LNCaP clone FGC (cell line): Measurements from ENCODE around the gene OS9.

ENCODE experiments used
- DNase-seq: peaks from one replicate; pipeline ENCODE4 v3.0.0-alpha.2; 2011; ENCODE audit warnings: low read depth
- H3K4me3 ChIP-seq: 2 replicates; pipeline ENCODE4 v1.5.1; 2011; ENCODE audit warnings: mild to moderate bottlenecking, low read depth, low read length, control low read depth
- CTCF ChIP-seq: IDR thresholded peaks from 2 replicates; pipeline ENCODE4 v1.5.1; 2012; ENCODE audit warnings: mild to moderate bottlenecking; ENCODE audit not compliant: control insufficient read depth, insufficient read depth; ENCODE audit errors: extremely low read depth

Gene OS9

GRCh38 chr12:57715786-57716185, 21.9 kb downstream of the OS9 start:
- H3K4me3 ChIP-seq = no peak overlapping the region
- no peak for DNase-seq
- TF ChIP-seq CTCF = no peak

GRCh38 chr12:57716305-57716704, 22.4 kb downstream of the OS9 start:
- DNase-seq = no peak
- H3K4me3 ChIP-seq = no peak overlapping the region
- no peak for TF ChIP-seq CTCF

- no peak for DNase-seq
- no peak overlapping the region for H3K4me3 ChIP-seq
- no peak for TF ChIP-seq CTCF
Measured at GRCh38 chr12:57717131-57717530, 23.2 kb downstream of the OS9 start.

GRCh38 chr12:57717846-57718640, 24.1 kb downstream of the OS9 start:
- TF ChIP-seq CTCF = no peak
- no peak overlapping the region for H3K4me3 ChIP-seq
- no peak for DNase-seq

- DNase-seq = no peak
- H3K4me3 ChIP-seq = no peak overlapping the region
- no peak for TF ChIP-seq CTCF
Measured at GRCh38 chr12:57718641-57719528, 25.0 kb downstream of the OS9 start.

GRCh38 chr12:57719777-57720605, 26.1 kb downstream of the OS9 start:
- no peak for DNase-seq

More at GRCh38 chr12:57719777-57720605, 26.1 kb downstream of the OS9 start:
- TF ChIP-seq CTCF = no peak
- no peak overlapping the region for H3K4me3 ChIP-seq
